Parathyroid adenoma (tissue), 2 donors: ENCODE measurements around the gene LBR.

Experiments
- H2AFZ ChIP-seq: fragments of 300-600 bp; sonication (generic); one replicate; pipeline ENCODE4 v1.7.0; 2017; ENCODE audit warnings: antibody characterized with exemption, mild to moderate bottlenecking
- H3K27ac ChIP-seq: fragments of 300-600 bp; sonication (generic); one replicate; pipeline ENCODE4 v1.7.0; 2017
- H3K27me3 ChIP-seq: fragments of 300-600 bp; sonication (generic); one replicate; pipeline ENCODE4 v1.7.0; 2017; ENCODE audit warnings: low read length; ENCODE audit not compliant: control insufficient read depth, insufficient read depth
- H3K36me3 ChIP-seq: fragments of 300-600 bp; sonication (generic); one replicate; pipeline ENCODE4 v1.7.0; 2017; ENCODE audit warnings: low read length; ENCODE audit not compliant: control insufficient read depth, insufficient read depth
- H3K4me1 ChIP-seq: fragments of 300-600 bp; sonication (generic); one replicate; pipeline ENCODE4 v1.7.0; 2017; ENCODE audit warnings: control low read depth
- H3K4me2 ChIP-seq: fragments of 300-600 bp; sonication (generic); one replicate; pipeline ENCODE4 v1.7.0; 2017; ENCODE audit warnings: low read length
- H3K4me3 ChIP-seq: fragments of 300-600 bp; sonication (generic); one replicate; pipeline ENCODE4 v1.7.0; 2017; ENCODE audit warnings: low read depth, low read length
- H3K79me2 ChIP-seq: fragments of 300-600 bp; sonication (generic); one replicate; pipeline ENCODE4 v1.7.0; 2017; ENCODE audit warnings: control low read depth
- H3K9ac ChIP-seq: fragments of 300-600 bp; sonication (generic); one replicate; pipeline ENCODE4 v1.7.0; 2017; ENCODE audit warnings: mild to moderate bottlenecking
- H3K9me3 ChIP-seq: fragments of 300-600 bp; sonication (generic); one replicate; pipeline ENCODE4 v1.7.0; 2017; ENCODE audit warnings: low read length; ENCODE audit not compliant: control insufficient read depth
- TF ChIP-seq, protein P1 (sequence below): fragments of 300-600 bp; sonication (generic); IDR thresholded peaks from one replicate; pipeline ENCODE4 v1.7.0; 2017; ENCODE audit warnings: antibody characterized with exemption, mild to moderate bottlenecking
- donor health status: primary hyperparathyroidism.

LBR gene

DNA sequence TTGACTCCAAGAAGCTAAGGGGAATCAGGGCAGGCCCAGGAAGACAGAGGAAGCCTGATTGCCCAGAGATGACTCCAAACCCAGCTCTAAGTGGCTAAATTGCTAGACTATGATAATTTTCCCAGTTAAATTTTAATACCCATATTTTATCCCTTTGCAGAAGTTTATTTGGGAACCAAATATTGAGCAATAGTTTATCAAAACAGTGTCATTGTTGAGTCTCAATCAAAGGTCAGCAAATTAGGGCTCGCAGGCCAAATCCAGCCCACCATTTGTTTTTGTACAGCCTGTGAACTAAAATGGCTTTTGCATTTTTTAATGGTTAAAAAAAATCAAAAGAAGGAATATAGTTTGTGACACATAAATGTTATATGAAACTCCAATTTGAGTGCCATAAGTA is 47.1 kb downstream of the LBR start:
- H3K27me3 ChIP-seq = no peaks in the 10 kb centered on the region
- H3K4me2 ChIP-seq = no peak overlapping the region
- no peak overlapping the region for H2AFZ ChIP-seq
- H3K79me2 ChIP-seq = no peaks in the 10 kb centered on the region
- H3K36me3 ChIP-seq = no peaks in the 10 kb centered on the region
- H3K4me1 ChIP-seq = no peaks in the 10 kb centered on the region
- H3K9me3 ChIP-seq = no peaks in the 10 kb centered on the region
- no peak overlapping the region for H3K4me3 ChIP-seq
- no peak overlapping the region for H3K9ac ChIP-seq
- no peak overlapping the region for H3K27ac ChIP-seq
- TF ChIP-seq, protein P1, sequence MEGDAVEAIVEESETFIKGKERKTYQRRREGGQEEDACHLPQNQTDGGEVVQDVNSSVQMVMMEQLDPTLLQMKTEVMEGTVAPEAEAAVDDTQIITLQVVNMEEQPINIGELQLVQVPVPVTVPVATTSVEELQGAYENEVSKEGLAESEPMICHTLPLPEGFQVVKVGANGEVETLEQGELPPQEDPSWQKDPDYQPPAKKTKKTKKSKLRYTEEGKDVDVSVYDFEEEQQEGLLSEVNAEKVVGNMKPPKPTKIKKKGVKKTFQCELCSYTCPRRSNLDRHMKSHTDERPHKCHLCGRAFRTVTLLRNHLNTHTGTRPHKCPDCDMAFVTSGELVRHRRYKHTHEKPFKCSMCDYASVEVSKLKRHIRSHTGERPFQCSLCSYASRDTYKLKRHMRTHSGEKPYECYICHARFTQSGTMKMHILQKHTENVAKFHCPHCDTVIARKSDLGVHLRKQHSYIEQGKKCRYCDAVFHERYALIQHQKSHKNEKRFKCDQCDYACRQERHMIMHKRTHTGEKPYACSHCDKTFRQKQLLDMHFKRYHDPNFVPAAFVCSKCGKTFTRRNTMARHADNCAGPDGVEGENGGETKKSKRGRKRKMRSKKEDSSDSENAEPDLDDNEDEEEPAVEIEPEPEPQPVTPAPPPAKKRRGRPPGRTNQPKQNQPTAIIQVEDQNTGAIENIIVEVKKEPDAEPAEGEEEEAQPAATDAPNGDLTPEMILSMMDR = no peak

DNA sequence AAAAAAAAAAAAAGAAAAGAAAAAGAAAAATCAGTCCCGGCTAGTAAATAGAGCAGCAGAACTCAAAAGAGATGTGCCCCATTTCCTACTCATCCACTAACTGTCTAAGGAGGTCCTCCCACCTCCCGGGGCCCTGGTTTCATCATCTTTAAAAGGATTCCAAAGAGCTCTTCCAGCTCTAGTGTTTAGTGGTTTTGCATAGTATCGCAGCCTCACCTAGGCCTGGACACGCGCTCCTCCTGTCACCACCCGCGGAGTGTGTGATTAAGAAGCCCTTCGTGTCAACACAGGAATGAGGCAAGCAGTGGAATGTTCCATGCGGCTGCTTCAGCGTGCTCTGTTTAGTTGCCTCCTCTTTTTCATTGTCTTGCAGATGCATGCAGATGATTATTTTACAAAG is 49.0 kb downstream of the LBR start:
- no peak overlapping the region for H3K4me2 ChIP-seq
- no peaks in the 10 kb centered on the region for H3K27me3 ChIP-seq
- no peaks in the 10 kb centered on the region for H3K4me1 ChIP-seq
- no peak overlapping the region for H3K9ac ChIP-seq
- H3K9me3 ChIP-seq = no peaks in the 10 kb centered on the region
- TF ChIP-seq, protein P1 = no peak
- no peaks in the 10 kb centered on the region for H3K36me3 ChIP-seq
- no peaks in the 10 kb centered on the region for H3K79me2 ChIP-seq
- no peak overlapping the region for H2AFZ ChIP-seq
- H3K27ac ChIP-seq = no peak overlapping the region
- H3K4me3 ChIP-seq = no peak overlapping the region

DNA sequence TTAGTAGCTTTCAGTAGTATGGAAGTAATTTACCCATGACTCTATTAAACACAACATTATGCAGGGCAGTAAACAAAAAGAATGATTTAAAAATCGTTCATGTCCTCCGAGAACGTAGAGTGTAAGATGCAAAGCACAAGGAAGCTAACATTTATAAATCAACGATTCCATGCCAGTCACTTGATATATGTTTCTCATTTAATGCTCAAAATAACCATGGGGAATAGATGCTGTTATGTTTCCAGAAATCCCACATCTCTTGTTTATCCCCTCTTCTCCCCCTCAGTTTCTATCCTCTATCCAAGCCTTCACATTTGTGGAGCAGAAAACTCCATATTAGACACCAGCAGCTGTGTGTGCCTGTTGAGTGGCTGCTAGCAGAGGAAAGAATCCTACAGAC is 52.8 kb downstream of the LBR start:
- H3K27ac ChIP-seq = no peak overlapping the region
- no peaks in the 10 kb centered on the region for H3K36me3 ChIP-seq
- no peak overlapping the region for H3K4me3 ChIP-seq
- TF ChIP-seq, protein P1 = no peak
- H3K27me3 ChIP-seq = no peaks in the 10 kb centered on the region
- no peaks in the 10 kb centered on the region for H3K4me1 ChIP-seq
- no peak overlapping the region for H3K9ac ChIP-seq
- no peaks in the 10 kb centered on the region for H3K79me2 ChIP-seq
- no peak overlapping the region for H2AFZ ChIP-seq
- no peaks in the 10 kb centered on the region for H3K9me3 ChIP-seq
- H3K4me2 ChIP-seq = no peak overlapping the region

DNA sequence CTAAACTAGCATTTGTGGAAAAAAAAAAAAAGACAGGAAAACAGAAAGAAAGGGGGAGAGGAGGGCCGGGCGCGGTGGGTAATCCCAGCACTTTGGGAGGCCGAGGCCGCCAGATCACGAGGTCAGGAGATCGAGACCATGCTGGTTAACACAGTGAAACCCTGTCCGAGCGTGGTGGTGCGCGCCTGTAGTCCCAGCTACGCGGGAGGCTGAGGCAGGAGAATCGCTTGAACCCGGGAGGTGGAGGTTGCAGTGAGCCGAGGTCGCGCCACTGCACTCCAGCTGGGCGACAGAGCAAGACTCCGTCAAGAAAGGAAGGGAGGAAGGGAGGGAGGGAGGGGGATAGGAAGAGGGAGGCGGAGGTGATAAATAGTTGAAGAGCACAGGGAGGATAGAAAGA is 54.7 kb downstream of the LBR start:
- Histone ChIP-seq H3K9me3 (no peaks in the 10 kb centered on the region), H3K27me3 (no peaks in the 10 kb centered on the region), H3K4me3 (no peak overlapping the region), H3K27ac (no peak overlapping the region), H3K36me3 (no peaks in the 10 kb centered on the region), H3K4me1 (no peaks in the 10 kb centered on the region), H3K79me2 (no peaks in the 10 kb centered on the region), H3K9ac (no peak overlapping the region), H2AFZ (no peak overlapping the region), H3K4me2 (no peak overlapping the region)
- TF ChIP-seq, protein P1 = no peak

DNA sequence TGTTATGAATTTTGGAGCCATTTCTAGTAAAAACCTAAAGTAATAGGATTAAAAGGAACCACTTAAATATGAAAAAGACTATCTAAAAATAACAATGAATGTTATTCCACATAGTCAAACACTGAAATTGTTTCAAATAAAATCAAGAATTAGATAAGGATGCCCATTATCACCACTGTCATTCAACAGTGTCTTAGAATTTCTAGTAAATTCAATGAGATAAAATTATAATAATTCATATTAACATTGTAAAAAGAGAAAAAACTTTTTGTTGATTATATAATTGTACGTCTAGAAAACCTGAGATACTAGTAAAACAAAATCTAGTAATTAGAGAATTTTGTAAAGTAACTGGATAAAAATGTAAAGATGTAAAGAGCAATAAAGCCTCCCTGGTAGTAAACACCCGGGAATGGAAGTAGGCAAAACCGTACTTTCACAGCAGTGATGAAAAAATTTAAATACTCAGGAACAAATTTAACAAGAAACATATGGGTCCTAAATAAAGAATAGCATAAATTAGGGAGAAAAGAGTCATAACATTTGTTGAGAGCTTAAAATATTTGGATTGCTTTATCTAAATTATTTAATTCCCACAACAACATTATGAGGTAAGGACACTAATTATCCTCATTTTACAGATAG is 56.4 kb downstream of the LBR start:
- H3K4me1 ChIP-seq = no peaks in the 10 kb centered on the region
- no peaks in the 10 kb centered on the region for H3K9me3 ChIP-seq
- no peak overlapping the region for H2AFZ ChIP-seq
- H3K4me2 ChIP-seq = no peak overlapping the region
- TF ChIP-seq, protein P1 = no peak
- no peak overlapping the region for H3K27ac ChIP-seq
- no peaks in the 10 kb centered on the region for H3K36me3 ChIP-seq
- H3K9ac ChIP-seq = no peak overlapping the region
- no peaks in the 10 kb centered on the region for H3K79me2 ChIP-seq
- no peaks in the 10 kb centered on the region for H3K27me3 ChIP-seq
- no peak overlapping the region for H3K4me3 ChIP-seq
